ENCODE measurements around the gene DUSP3. TPM values are rescaled to one million over a fixed set of nuclear protein-coding genes. Genes with fewer than 3 reads are reported as not detected.
A peak's percentile ranks its signal among the peaks of the same experiment; 100 is the strongest.

Gene DUSP3
- total and polyA plus RNA-seq, 2 of the 13 experiments (the other 11 are each of a cell fraction or from before 2014, with no cell fraction given), result 60.0 to 71.5 TPM

DNA sequence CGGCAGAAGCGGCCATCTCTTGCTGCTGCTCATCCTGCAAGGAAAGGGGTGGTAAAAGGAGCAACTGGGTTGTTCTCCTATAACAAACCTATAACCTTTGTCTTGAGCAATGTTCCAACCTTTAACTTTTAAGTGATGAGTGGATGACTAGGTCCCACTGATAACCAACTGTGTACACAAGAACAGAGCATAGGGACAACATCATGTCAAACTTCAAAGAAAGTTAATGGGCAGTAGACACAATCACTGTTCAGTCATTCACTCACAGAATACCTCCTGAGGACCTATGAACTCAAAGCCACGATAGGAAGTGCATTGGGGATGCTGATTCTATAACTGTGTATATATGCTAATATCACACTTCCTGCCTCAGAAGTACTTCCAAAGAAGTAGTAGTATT is 23.1 kb upstream of the DUSP3 start:
- Histone ChIP-seq H4K20me1 (ENCODE audit: insufficient read depth, low read length) (no peaks in the 10 kb centered on the region), H3K4me2 (ENCODE audit: low read depth, low read length) (peak overlapping the region; percentile 54), H3K9ac (ENCODE audit: insufficient read depth, low read depth, low read length) (no peak overlapping the region), H3K4me1 (ENCODE audit: insufficient read depth, low read length) (peaks cover 48% of the 10 kb centered on the region), H3K36me3 (replicated peaks in 1 of 2; ENCODE audit: control insufficient read depth in 1 of 2, insufficient read depth in 2 of 2, low read length in 2 of 2) (no peaks in the 10 kb centered on the region), H2AFZ (ENCODE audit: low read length) (no peak overlapping the region), H3K9me3 (ENCODE audit: low read length) (no peaks in the 10 kb centered on the region), H3K79me2 (ENCODE audit: insufficient read depth, low read length) (no peaks in the 10 kb centered on the region), H3K27ac (ENCODE audit: extremely low read length, insufficient read depth, low read length) (peak overlapping the region; percentile 7), H3K27me3 (ENCODE audit: control insufficient read depth in 1 of 2, insufficient read depth in 2 of 2, low read length in 2 of 2) (0 out of 5 replicates have a peak, but pooled peaks cover 0 to 10% of the 10 kb centered on the region in 2 experiments), H3K4me3 (replicated peaks in 1 of 3; ENCODE audit: insufficient read depth in 1 of 3, low read depth in 2 of 3, low read length in 3 of 3) (0 out of 6 replicates have a peak overlapping the region, but pooled peaks of 1 of the 3 experiments have one; percentile 4)
- DNase-seq (ENCODE audit: low spot score) (peak; percentile 98), FAIRE-seq (peak; percentile 90), ATAC-seq (peak; percentile 99)
- BruUV-seq (replicated peaks), result no TSS peak
- CTCF ChIA-PET (ENCODE audit: low intra/inter-chr PET ratio, low total read pairs), result no interaction called here
- intact Hi-C loops (cut with micrococcal nuclease; ENCODE audit: unreplicated experiment), result no loop called here
- POLR2A ChIA-PET, result no interaction called here
- WGBS (ENCODE audit: low lambda C conversion rate), result 0% methylated on average over 3 of the region's 3 CpGs
- in situ Hi-C loops (cut with HindIII; ENCODE audit: extremely low pct_ligation_motif_present, low pct_unique_long_range_greater_than_20kb), result no loop called here
- TF ChIP-seq, protein P1, sequence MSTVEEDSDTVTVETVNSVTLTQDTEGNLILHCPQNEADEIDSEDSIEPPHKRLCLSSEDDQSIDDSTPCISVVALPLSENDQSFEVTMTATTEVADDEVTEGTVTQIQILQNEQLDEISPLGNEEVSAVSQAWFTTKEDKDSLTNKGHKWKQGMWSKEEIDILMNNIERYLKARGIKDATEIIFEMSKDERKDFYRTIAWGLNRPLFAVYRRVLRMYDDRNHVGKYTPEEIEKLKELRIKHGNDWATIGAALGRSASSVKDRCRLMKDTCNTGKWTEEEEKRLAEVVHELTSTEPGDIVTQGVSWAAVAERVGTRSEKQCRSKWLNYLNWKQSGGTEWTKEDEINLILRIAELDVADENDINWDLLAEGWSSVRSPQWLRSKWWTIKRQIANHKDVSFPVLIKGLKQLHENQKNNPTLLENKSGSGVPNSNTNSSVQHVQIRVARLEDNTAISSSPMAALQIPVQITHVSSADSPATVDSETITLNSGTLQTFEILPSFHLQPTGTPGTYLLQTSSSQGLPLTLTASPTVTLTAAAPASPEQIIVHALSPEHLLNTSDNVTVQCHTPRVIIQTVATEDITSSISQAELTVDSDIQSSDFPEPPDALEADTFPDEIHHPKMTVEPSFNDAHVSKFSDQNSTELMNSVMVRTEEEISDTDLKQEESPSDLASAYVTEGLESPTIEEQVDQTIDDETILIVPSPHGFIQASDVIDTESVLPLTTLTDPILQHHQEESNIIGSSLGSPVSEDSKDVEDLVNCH (CRISPR knock-in tag; IDR thresholded peaks at IDR 0.05), result no peak
- TF ChIP-seq FOXK2 (IDR thresholded peaks at IDR 0.05) (peak; percentile 68), ZNF567 (CRISPR knock-in tag; IDR thresholded peaks at IDR 0.05; ENCODE audit: borderline replicate concordance) (no peak), PLRG1 (conservative IDR thresholded peaks at IDR 0.05) (no peak), ZNF598 (CRISPR knock-in tag; IDR thresholded peaks at IDR 0.05; ENCODE audit: borderline replicate concordance) (no peak), HMGA1 (CRISPR knock-in tag; conservative IDR thresholded peaks at IDR 0.05) (no peak), ZNF589 (CRISPR knock-in tag; conservative IDR thresholded peaks at IDR 0.05) (peak; percentile 74), SP140L (CRISPR knock-in tag; IDR thresholded peaks at IDR 0.05; ENCODE audit: borderline replicate concordance) (peak; percentile 20; the same call in 1 of the 2 replicates), NFKBIZ (CRISPR knock-in tag; IDR thresholded peaks at IDR 0.05) (peak; percentile 72; the same call in 1 of the 2 replicates), NR3C1 (CRISPR knock-in tag; IDR thresholded peaks at IDR 0.05) (no peak), ZNF644 (CRISPR knock-in tag; IDR thresholded peaks at IDR 0.05; ENCODE audit: low read depth) (0 out of 2 replicates have a peak, but pooled peaks have one; percentile 61), KLF6 (CRISPR knock-in tag; IDR thresholded peaks at IDR 0.05) (0 out of 2 replicates have a peak, but pooled peaks have one; percentile 63), HOXA3 (CRISPR knock-in tag; IDR thresholded peaks at IDR 0.05) (peak; percentile 37; the same call in 1 of the 2 replicates), DPF2 (CRISPR knock-in tag; IDR thresholded peaks at IDR 0.05; ENCODE audit: borderline replicate concordance, low read depth) (peak; percentile 83; the same call in 1 of the 2 replicates), JUND (CRISPR knock-in tag; IDR thresholded peaks at IDR 0.05) (peak; percentile 36; the same call in 1 of the 2 replicates), ZNF432 (CRISPR knock-in tag; IDR thresholded peaks at IDR 0.05; ENCODE audit: borderline replicate concordance) (no peak)
- TF ChIP-seq, protein P2, sequence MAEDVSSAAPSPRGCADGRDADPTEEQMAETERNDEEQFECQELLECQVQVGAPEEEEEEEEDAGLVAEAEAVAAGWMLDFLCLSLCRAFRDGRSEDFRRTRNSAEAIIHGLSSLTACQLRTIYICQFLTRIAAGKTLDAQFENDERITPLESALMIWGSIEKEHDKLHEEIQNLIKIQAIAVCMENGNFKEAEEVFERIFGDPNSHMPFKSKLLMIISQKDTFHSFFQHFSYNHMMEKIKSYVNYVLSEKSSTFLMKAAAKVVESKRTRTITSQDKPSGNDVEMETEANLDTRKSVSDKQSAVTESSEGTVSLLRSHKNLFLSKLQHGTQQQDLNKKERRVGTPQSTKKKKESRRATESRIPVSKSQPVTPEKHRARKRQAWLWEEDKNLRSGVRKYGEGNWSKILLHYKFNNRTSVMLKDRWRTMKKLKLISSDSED (CRISPR knock-in tag; IDR thresholded peaks at IDR 0.05), result no peak
- TF ChIP-seq, protein P3, sequence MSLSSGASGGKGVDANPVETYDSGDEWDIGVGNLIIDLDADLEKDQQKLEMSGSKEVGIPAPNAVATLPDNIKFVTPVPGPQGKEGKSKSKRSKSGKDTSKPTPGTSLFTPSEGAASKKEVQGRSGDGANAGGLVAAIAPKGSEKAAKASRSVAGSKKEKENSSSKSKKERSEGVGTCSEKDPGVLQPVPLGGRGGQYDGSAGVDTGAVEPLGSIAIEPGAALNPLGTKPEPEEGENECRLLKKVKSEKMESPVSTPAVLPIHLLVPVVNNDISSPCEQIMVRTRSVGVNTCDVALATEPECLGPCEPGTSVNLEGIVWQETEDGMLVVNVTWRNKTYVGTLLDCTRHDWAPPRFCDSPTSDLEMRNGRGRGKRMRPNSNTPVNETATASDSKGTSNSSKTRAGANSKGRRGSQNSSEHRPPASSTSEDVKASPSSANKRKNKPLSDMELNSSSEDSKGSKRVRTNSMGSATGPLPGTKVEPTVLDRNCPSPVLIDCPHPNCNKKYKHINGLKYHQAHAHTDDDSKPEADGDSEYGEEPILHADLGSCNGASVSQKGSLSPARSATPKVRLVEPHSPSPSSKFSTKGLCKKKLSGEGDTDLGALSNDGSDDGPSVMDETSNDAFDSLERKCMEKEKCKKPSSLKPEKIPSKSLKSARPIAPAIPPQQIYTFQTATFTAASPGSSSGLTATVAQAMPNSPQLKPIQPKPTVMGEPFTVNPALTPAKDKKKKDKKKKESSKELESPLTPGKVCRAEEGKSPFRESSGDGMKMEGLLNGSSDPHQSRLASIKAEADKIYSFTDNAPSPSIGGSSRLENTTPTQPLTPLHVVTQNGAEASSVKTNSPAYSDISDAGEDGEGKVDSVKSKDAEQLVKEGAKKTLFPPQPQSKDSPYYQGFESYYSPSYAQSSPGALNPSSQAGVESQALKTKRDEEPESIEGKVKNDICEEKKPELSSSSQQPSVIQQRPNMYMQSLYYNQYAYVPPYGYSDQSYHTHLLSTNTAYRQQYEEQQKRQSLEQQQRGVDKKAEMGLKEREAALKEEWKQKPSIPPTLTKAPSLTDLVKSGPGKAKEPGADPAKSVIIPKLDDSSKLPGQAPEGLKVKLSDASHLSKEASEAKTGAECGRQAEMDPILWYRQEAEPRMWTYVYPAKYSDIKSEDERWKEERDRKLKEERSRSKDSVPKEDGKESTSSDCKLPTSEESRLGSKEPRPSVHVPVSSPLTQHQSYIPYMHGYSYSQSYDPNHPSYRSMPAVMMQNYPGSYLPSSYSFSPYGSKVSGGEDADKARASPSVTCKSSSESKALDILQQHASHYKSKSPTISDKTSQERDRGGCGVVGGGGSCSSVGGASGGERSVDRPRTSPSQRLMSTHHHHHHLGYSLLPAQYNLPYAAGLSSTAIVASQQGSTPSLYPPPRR (CRISPR knock-in tag; IDR thresholded peaks at IDR 0.05; ENCODE audit: borderline replicate concordance), result peak; percentile 97
